Stimulated activated memory B cell treated with anti-CD40 and anti-IgM and Interleukin-4, amounts not matched to agents 10 μg/mL and 1 μg/mL and 100 μg/mL, for 72 hours (primary cell): ENCODE measurements around the gene ZNF366.

Source experiments
- ATAC-seq: fragments of 150-1000 bp; cut with Tn5 transposase; 2 replicates; pipeline ENCODE4 v1.10.0; 2021
- H3K27ac Mint-ChIP-seq: one replicate; pipeline ENCODE4 v1.8.0; 2022; ENCODE audit warnings: mild to moderate bottlenecking, mixed read lengths
- H3K27me3 Mint-ChIP-seq: one replicate; pipeline ENCODE4 v1.8.0; 2022; ENCODE audit warnings: mixed read lengths
- H3K36me3 Mint-ChIP-seq: one replicate; pipeline ENCODE4 v1.8.0; 2022; ENCODE audit warnings: mixed read lengths
- H3K4me1 Mint-ChIP-seq: one replicate; pipeline ENCODE4 v1.8.0; 2022; ENCODE audit warnings: mixed read lengths
- H3K4me3 Mint-ChIP-seq: one replicate; pipeline ENCODE4 v1.8.0; 2022; ENCODE audit warnings: mild to moderate bottlenecking, moderate library complexity, mixed read lengths
- H3K9me3 Mint-ChIP-seq: one replicate; pipeline ENCODE4 v1.8.0; 2022; ENCODE audit warnings: mixed read lengths

Gene ZNF366

GRCh38 chr5:72488756-72489155, 18.5 kb downstream of the ZNF366 start:
- H3K36me3 Mint-ChIP-seq: no peaks in the 10 kb centered on the region
- H3K4me1 Mint-ChIP-seq: peaks cover 8% of the 10 kb centered on the region
- no peak overlapping the region for H3K4me3 Mint-ChIP-seq
- no peak for ATAC-seq
- no peaks in the 10 kb centered on the region for H3K9me3 Mint-ChIP-seq
- no peak overlapping the region for H3K27ac Mint-ChIP-seq
- H3K27me3 Mint-ChIP-seq: no peaks in the 10 kb centered on the region

GRCh38 chr5:72487177-72487576, 20.0 kb downstream of the ZNF366 start:
- H3K27ac Mint-ChIP-seq: no peak overlapping the region
- no peaks in the 10 kb centered on the region for H3K9me3 Mint-ChIP-seq
- no peaks in the 10 kb centered on the region for H3K27me3 Mint-ChIP-seq
- H3K4me1 Mint-ChIP-seq: peaks cover 8% of the 10 kb centered on the region
- no peak overlapping the region for H3K4me3 Mint-ChIP-seq
- no peaks in the 10 kb centered on the region for H3K36me3 Mint-ChIP-seq
- no peak for ATAC-seq

GRCh38 chr5:72486371-72486770, 20.8 kb downstream of the ZNF366 start:
- Mint-ChIP-seq H3K27me3 (no peaks in the 10 kb centered on the region), H3K9me3 (no peaks in the 10 kb centered on the region), H3K4me3 (no peak overlapping the region), H3K36me3 (no peaks in the 10 kb centered on the region), H3K27ac (no peak overlapping the region), H3K4me1 (peaks cover 8% of the 10 kb centered on the region)
- ATAC-seq: no peak

- no peaks in the 10 kb centered on the region for H3K27me3 Mint-ChIP-seq
- no peak overlapping the region for H3K4me3 Mint-ChIP-seq
- no peak for ATAC-seq
- peaks cover 6% of the 10 kb centered on the region for H3K4me1 Mint-ChIP-seq
- H3K36me3 Mint-ChIP-seq: no peaks in the 10 kb centered on the region
- no peaks in the 10 kb centered on the region for H3K9me3 Mint-ChIP-seq
- no peak overlapping the region for H3K27ac Mint-ChIP-seq
Observed at GRCh38 chr5:72485430-72485974, 21.7 kb downstream of the ZNF366 start.

- Mint-ChIP-seq H3K9me3 (no peaks in the 10 kb centered on the region), H3K27me3 (no peaks in the 10 kb centered on the region), H3K4me1 (peaks cover 4% of the 10 kb centered on the region), H3K4me3 (no peak overlapping the region), H3K36me3 (no peaks in the 10 kb centered on the region), H3K27ac (no peak overlapping the region)
- ATAC-seq: no peak
Observed at GRCh38 chr5:72482046-72482445, 25.2 kb downstream of the ZNF366 start.

- no peak for ATAC-seq
- Mint-ChIP-seq H3K9me3 (no peaks in the 10 kb centered on the region), H3K27ac (no peak overlapping the region), H3K27me3 (no peaks in the 10 kb centered on the region), H3K4me1 (peaks cover 15% of the 10 kb centered on the region), H3K4me3 (no peak overlapping the region), H3K36me3 (no peaks in the 10 kb centered on the region)
Observed at GRCh38 chr5:72480841-72481240, 26.4 kb downstream of the ZNF366 start.

- no peak overlapping the region for H3K4me3 Mint-ChIP-seq
- ATAC-seq: no peak
- H3K4me1 Mint-ChIP-seq: peaks cover 15% of the 10 kb centered on the region
- H3K36me3 Mint-ChIP-seq: no peaks in the 10 kb centered on the region
- H3K9me3 Mint-ChIP-seq: no peaks in the 10 kb centered on the region
- H3K27ac Mint-ChIP-seq: no peak overlapping the region
- no peaks in the 10 kb centered on the region for H3K27me3 Mint-ChIP-seq
Observed at GRCh38 chr5:72479921-72480320, 27.3 kb downstream of the ZNF366 start.

GRCh38 chr5:72478684-72479083, 28.5 kb downstream of the ZNF366 start:
- Mint-ChIP-seq H3K4me3 (no peak overlapping the region), H3K36me3 (no peaks in the 10 kb centered on the region), H3K27ac (no peak overlapping the region), H3K9me3 (no peaks in the 10 kb centered on the region), H3K27me3 (peaks cover 4% of the 10 kb centered on the region), H3K4me1 (peaks cover 15% of the 10 kb centered on the region)
- no peak for ATAC-seq

- H3K4me3 Mint-ChIP-seq: no peak overlapping the region
- H3K4me1 Mint-ChIP-seq: peaks cover 15% of the 10 kb centered on the region
- no peaks in the 10 kb centered on the region for H3K36me3 Mint-ChIP-seq
- no peak for ATAC-seq
- H3K9me3 Mint-ChIP-seq: no peaks in the 10 kb centered on the region
- no peak overlapping the region for H3K27ac Mint-ChIP-seq
- H3K27me3 Mint-ChIP-seq: peaks cover 8% of the 10 kb centered on the region
Observed at GRCh38 chr5:72478276-72478675, 28.9 kb downstream of the ZNF366 start.

- no peak for ATAC-seq
- H3K4me1 Mint-ChIP-seq: peaks cover 20% of the 10 kb centered on the region
- peaks cover 14% of the 10 kb centered on the region for H3K27me3 Mint-ChIP-seq
- no peaks in the 10 kb centered on the region for H3K9me3 Mint-ChIP-seq
- H3K4me3 Mint-ChIP-seq: no peak overlapping the region
- no peaks in the 10 kb centered on the region for H3K36me3 Mint-ChIP-seq
- peak overlapping the region; percentile 37 for H3K27ac Mint-ChIP-seq
Observed at GRCh38 chr5:72477644-72478043, 29.6 kb downstream of the ZNF366 start.

- no peak for ATAC-seq
- Mint-ChIP-seq H3K27me3 (peaks cover 17% of the 10 kb centered on the region), H3K27ac (peak overlapping the region; percentile 37), H3K9me3 (no peaks in the 10 kb centered on the region), H3K36me3 (no peaks in the 10 kb centered on the region), H3K4me1 (peaks cover 25% of the 10 kb centered on the region), H3K4me3 (peak overlapping the region; percentile 21)
Observed at GRCh38 chr5:72477176-72477575, 30.0 kb downstream of the ZNF366 start.

GRCh38 chr5:72476721-72477120, 30.5 kb downstream of the ZNF366 start:
- H3K27ac Mint-ChIP-seq: peak overlapping the region; percentile 37
- peaks cover 29% of the 10 kb centered on the region for H3K4me1 Mint-ChIP-seq
- no peaks in the 10 kb centered on the region for H3K9me3 Mint-ChIP-seq
- peak overlapping the region; percentile 43 for H3K4me3 Mint-ChIP-seq
- ATAC-seq: peak; percentile 84
- peaks cover 17% of the 10 kb centered on the region for H3K27me3 Mint-ChIP-seq
- H3K36me3 Mint-ChIP-seq: no peaks in the 10 kb centered on the region

GRCh38 chr5:72476275-72476674, 30.9 kb downstream of the ZNF366 start:
- no peaks in the 10 kb centered on the region for H3K9me3 Mint-ChIP-seq
- no peak overlapping the region for H3K4me3 Mint-ChIP-seq
- H3K36me3 Mint-ChIP-seq: no peaks in the 10 kb centered on the region
- peak; percentile 18 for ATAC-seq
- H3K27me3 Mint-ChIP-seq: peaks cover 17% of the 10 kb centered on the region
- peak overlapping the region; percentile 37 for H3K27ac Mint-ChIP-seq
- H3K4me1 Mint-ChIP-seq: peaks cover 34% of the 10 kb centered on the region

- Mint-ChIP-seq H3K9me3 (no peaks in the 10 kb centered on the region), H3K4me1 (peaks cover 34% of the 10 kb centered on the region), H3K27ac (no peak overlapping the region), H3K27me3 (peaks cover 25% of the 10 kb centered on the region), H3K36me3 (no peaks in the 10 kb centered on the region), H3K4me3 (no peak overlapping the region)
- no peak for ATAC-seq
Observed at GRCh38 chr5:72474516-72474915, 32.7 kb downstream of the ZNF366 start.

- Mint-ChIP-seq H3K4me1 (peaks cover 34% of the 10 kb centered on the region), H3K27ac (peak overlapping the region; percentile 7), H3K36me3 (no peaks in the 10 kb centered on the region), H3K27me3 (peaks cover 25% of the 10 kb centered on the region), H3K4me3 (no peak overlapping the region), H3K9me3 (no peaks in the 10 kb centered on the region)
- ATAC-seq: no peak
Observed at GRCh38 chr5:72474046-72474500, 33.1 kb downstream of the ZNF366 start.

GRCh38 chr5:72472666-72473422, 34.4 kb downstream of the ZNF366 start:
- H3K27me3 Mint-ChIP-seq: peaks cover 25% of the 10 kb centered on the region
- no peaks in the 10 kb centered on the region for H3K36me3 Mint-ChIP-seq
- no peak overlapping the region for H3K27ac Mint-ChIP-seq
- H3K4me1 Mint-ChIP-seq: peaks cover 34% of the 10 kb centered on the region
- no peak for ATAC-seq
- H3K4me3 Mint-ChIP-seq: no peak overlapping the region
- H3K9me3 Mint-ChIP-seq: no peaks in the 10 kb centered on the region
